T-cell (primary cell): Measurements from ENCODE around the gene CNTNAP2. TPM values are rescaled to one million over a fixed set of nuclear protein-coding genes. Genes with fewer than 3 reads are reported as not detected.

Experiments used
- ATAC-seq, 4 experiments: fragments of 200-7000 bp in 3 of 4; fragments of 150-1000 bp in 1 of 4; cut with Tn5 transposase; replicated peaks in 1 of 4; 1 replicate in 3 of 4; 2 replicates in 1 of 4; pipeline ENCODE4 v1.10.0; 2021; ENCODE audit warnings: moderate library complexity in 3 of 4, mild to moderate bottlenecking in 2 of 4, moderate number of reproducible peaks in 1 of 4
- CTCF ChIA-PET, 2 donors: fragments of 300-600 bp; sonication (Branson Sonifier 250); formaldehyde crosslinking; loops; one replicate each; lab custom pipeline; 2022; ENCODE audit warnings: antibody characterized with exemption in 2 of 2; lab: Charles Lee
- POLR2A ChIA-PET, 2 donors: fragments of 300-600 bp; sonication (Branson Sonifier 250); formaldehyde crosslinking; loops; one replicate each; lab custom pipeline; 2022; ENCODE audit warnings: antibody characterized with exemption in 2 of 2; lab: Charles Lee
- DNase-seq, 35 experiments: peaks; one replicate each; pipeline versions ENCODE4 v3.0.0 to v3.0.0-alpha.2; 2013 to 2023
- H3K27ac ChIP-seq: one replicate; pipeline ENCODE4 v1.5.1; 2013; ENCODE audit warnings: low read length
- H3K27me3 ChIP-seq, 2 experiments: replicated peaks in 1 of 2; 1 replicate in 1 of 2; 2 replicates in 1 of 2; pipeline versions ENCODE4 v1.6.1 to v1.7.0; 2013; ENCODE audit warnings: low read length in 1 of 2, mixed read lengths in 1 of 2; ENCODE audit not compliant: control insufficient read depth in 2 of 2, insufficient read depth in 2 of 2; ENCODE audit errors: extremely low read depth in 1 of 2
- H3K36me3 ChIP-seq, 2 donors: 1 replicate in 1 of 2; 2 replicates in 1 of 2; pipeline versions ENCODE4 v1.6.1 to v1.7.0; 2013; ENCODE audit warnings: low read length in 1 of 2; ENCODE audit not compliant: control insufficient read depth in 2 of 2, insufficient read depth in 1 of 2; ENCODE audit errors: extremely low read depth in 1 of 2
- H3K4me1 ChIP-seq, 2 experiments: 1 replicate in 1 of 2; 2 replicates in 1 of 2; pipeline versions ENCODE4 v1.6.1 to v1.7.0; 2013; ENCODE audit warnings: low read length in 2 of 2, mixed read lengths in 1 of 2; ENCODE audit not compliant: insufficient read depth in 2 of 2, control insufficient read depth in 1 of 2; ENCODE audit errors: extremely low read depth in 1 of 2
- H3K4me3 ChIP-seq, 2 donors: 1 replicate in 1 of 2; 2 replicates in 1 of 2; pipeline versions ENCODE4 v1.5.1 to v1.7.0; 2013; ENCODE audit warnings: mild to moderate bottlenecking in 2 of 2, low read length in 1 of 2, moderate library complexity in 1 of 2; ENCODE audit not compliant: control insufficient read depth in 1 of 2; ENCODE audit errors: extremely low read depth in 1 of 2
- H3K9me3 ChIP-seq: 2 replicates; pipeline ENCODE4 v1.7.0; 2013
- H3K27ac Mint-ChIP-seq, 2 donors: one replicate each; pipeline ENCODE4 v1.8.0; 2020 to 2021; ENCODE audit warnings: mild to moderate bottlenecking in 2 of 2, mixed read lengths in 2 of 2
- H3K27me3 Mint-ChIP-seq, 2 donors: one replicate each; pipeline ENCODE4 v1.8.0; 2021 to 2022; ENCODE audit warnings: mixed read lengths in 2 of 2
- H3K36me3 Mint-ChIP-seq: one replicate; pipeline ENCODE4 v1.8.0; 2021; ENCODE audit warnings: mixed read lengths
- H3K4me1 Mint-ChIP-seq, 3 donors: one replicate each; pipeline ENCODE4 v1.8.0; 2020 to 2022; ENCODE audit warnings: mixed read lengths in 3 of 3, mild to moderate bottlenecking in 1 of 3
- H3K4me3 Mint-ChIP-seq, 3 donors: one replicate each; pipeline ENCODE4 v1.8.0; 2020 to 2022; ENCODE audit warnings: mild to moderate bottlenecking in 3 of 3, mixed read lengths in 3 of 3, moderate library complexity in 3 of 3
- H3K9me3 Mint-ChIP-seq, 3 donors: one replicate each; pipeline ENCODE4 v1.8.0; 2020 to 2022; ENCODE audit warnings: mixed read lengths in 3 of 3
- WGBS: methylation state at CpG from one replicate; pipeline ENCODE4 v1.1.5; 2013; ENCODE audit warnings: missing lambda C conversion rate; ENCODE audit not compliant: insufficient coverage; 5-methylcytosine and 5-hydroxymethylcytosine counted together
- total RNA-seq, 35 experiments: library from RNA in 6 of 35; stranded (reverse) in 6 of 35; fragments of 120-200 nt in 1 of 35; gene quantifications; one replicate each; pipeline versions ENCODE4 v1.2.1 to v1.2.4 and lab custom pipeline; 2013 to 2026

The CNTNAP2 gene
- total RNA-seq, 5 donors from 2014 or later (not counting 1 experiment from before 2014, with no cell fraction given), result 0.15 to 0.72 (median 0.21) TPM

DNA sequence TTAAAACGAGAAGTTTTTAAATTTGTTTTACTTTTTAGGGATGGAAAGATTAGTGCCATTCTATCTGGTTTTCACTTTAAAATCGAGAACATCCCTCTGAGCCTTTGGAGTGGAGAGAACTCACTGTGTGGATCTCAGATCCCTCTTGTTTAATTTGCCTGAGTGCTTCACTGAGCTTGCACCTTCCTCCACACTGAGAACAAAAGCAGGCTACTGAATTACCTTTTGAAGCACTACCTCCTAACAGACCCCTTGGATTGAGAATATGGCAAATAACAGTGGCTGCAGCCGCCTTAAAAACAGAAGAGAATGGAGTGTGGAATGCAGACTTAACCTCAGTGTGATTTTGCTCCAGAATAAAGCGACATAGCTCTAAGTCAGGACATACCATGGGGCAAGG is 204.7 kb downstream of the CNTNAP2 start:
- DNase-seq (no peak), ATAC-seq (no peak)
- H3K4me1 ChIP-seq, result no peaks in the 10 kb centered on the region
- H3K36me3 Mint-ChIP-seq, result no peaks in the 10 kb centered on the region
- no peak overlapping the region for H3K4me3 Mint-ChIP-seq
- H3K27ac Mint-ChIP-seq, result no peak overlapping the region
- ChIA-PET POLR2A (no interaction called here), CTCF (no interaction called here)
- no peak overlapping the region for H3K4me3 ChIP-seq
- 83% methylated on average over 1 of the region's 4 CpGs for WGBS
- no peaks in the 10 kb centered on the region for H3K4me1 Mint-ChIP-seq
- no peaks in the 10 kb centered on the region for H3K9me3 ChIP-seq
- H3K36me3 ChIP-seq, result no peaks in the 10 kb centered on the region
- no peak overlapping the region for H3K27ac ChIP-seq
- H3K27me3 ChIP-seq, result no peaks in the 10 kb centered on the region
- peaks cover 0 to 7% (median 7%) of the 10 kb centered on the region in 3 donors for H3K9me3 Mint-ChIP-seq
- H3K27me3 Mint-ChIP-seq, result no peaks in the 10 kb centered on the region

- Mint-ChIP-seq H3K27me3 (no peaks in the 10 kb centered on the region), H3K27ac (no peak overlapping the region), H3K9me3 (peaks cover 13 to 17% (median 17%) of the 10 kb centered on the region in 3 donors), H3K36me3 (no peaks in the 10 kb centered on the region), H3K4me1 (no peaks in the 10 kb centered on the region), H3K4me3 (no peak overlapping the region)
- Histone ChIP-seq H3K36me3 (no peaks in the 10 kb centered on the region), H3K9me3 (no peaks in the 10 kb centered on the region), H3K4me1 (no peaks in the 10 kb centered on the region), H3K4me3 (no peak overlapping the region), H3K27ac (no peak overlapping the region), H3K27me3 (no peaks in the 10 kb centered on the region)
- ATAC-seq (no peak), DNase-seq (no peak)
- WGBS, result no CpG with 5 or more reads among the region's 1 CpG
- CTCF ChIA-PET, result no interaction called here
- POLR2A ChIA-PET, result no interaction called here
Measured at GRCh38 chr7:146331369-146331768, 214.8 kb downstream of the CNTNAP2 start.

DNA sequence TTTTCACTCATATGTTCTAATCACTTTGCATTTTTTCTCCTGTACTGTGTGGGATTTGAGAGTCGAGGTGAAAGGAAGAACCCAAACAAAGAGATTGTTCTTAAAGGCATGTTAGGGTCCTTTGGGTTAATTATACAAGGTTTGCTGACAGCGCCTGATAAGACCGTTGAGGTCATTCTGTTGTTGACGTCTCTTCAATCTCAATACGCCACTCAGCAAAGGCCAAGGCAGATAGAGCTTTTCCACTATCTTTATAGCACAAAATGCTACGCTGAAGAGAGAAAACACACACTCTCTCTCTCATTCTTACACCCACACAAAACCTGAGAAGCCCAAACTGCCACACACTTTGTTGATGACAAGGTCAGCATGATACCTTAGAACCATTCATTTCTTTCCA is 228.7 kb downstream of the CNTNAP2 start:
- no peaks in the 10 kb centered on the region for H3K9me3 ChIP-seq
- H3K4me1 ChIP-seq, result no peaks in the 10 kb centered on the region
- H3K36me3 ChIP-seq, result no peaks in the 10 kb centered on the region
- H3K27ac ChIP-seq, result no peak overlapping the region
- H3K27ac Mint-ChIP-seq, result no peak overlapping the region
- H3K9me3 Mint-ChIP-seq, result peaks cover 6 to 13% (median 7%) of the 10 kb centered on the region in 3 donors
- POLR2A ChIA-PET, result no interaction called here
- H3K27me3 ChIP-seq, result no peaks in the 10 kb centered on the region
- no peaks in the 10 kb centered on the region for H3K4me1 Mint-ChIP-seq
- no peaks in the 10 kb centered on the region for H3K27me3 Mint-ChIP-seq
- 85% methylated on average over 5 of the region's 6 CpGs for whole genome bisulfite sequencing
- no peaks in the 10 kb centered on the region for H3K36me3 Mint-ChIP-seq
- H3K4me3 ChIP-seq, result no peak overlapping the region
- ATAC-seq (no peak), DNase-seq (no peak)
- CTCF ChIA-PET, result no interaction called here
- no peak overlapping the region for H3K4me3 Mint-ChIP-seq

DNA sequence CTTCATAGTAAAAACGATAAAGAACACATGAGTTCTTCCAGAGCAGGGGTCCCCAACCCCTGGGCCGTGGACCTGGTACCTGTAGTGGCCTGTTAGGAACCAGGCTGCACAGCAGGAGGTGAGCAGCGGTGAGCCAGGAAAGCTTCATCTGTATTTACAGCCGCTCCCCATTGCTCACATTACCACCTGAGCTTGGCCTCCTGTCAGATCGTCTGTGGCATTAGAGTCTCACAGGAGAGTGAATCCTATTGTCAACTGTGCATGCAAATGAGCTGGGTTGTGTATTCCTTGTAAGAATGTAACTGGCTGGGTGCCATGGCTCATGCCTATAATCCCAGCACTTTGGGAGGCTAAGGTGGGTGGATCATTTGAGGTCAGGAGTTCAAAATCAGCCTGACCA is 229.5 kb downstream of the CNTNAP2 start:
- no peaks in the 10 kb centered on the region for H3K27me3 Mint-ChIP-seq
- no peaks in the 10 kb centered on the region for H3K36me3 Mint-ChIP-seq
- Histone ChIP-seq H3K4me3 (no peak overlapping the region), H3K9me3 (no peaks in the 10 kb centered on the region), H3K36me3 (no peaks in the 10 kb centered on the region), H3K4me1 (no peaks in the 10 kb centered on the region), H3K27ac (no peak overlapping the region), H3K27me3 (no peaks in the 10 kb centered on the region)
- no peak for DNase-seq
- ATAC-seq, result no peak
- WGBS, result 25% methylated on average over 2 of the region's 5 CpGs
- no peak overlapping the region for H3K27ac Mint-ChIP-seq
- no peaks in the 10 kb centered on the region for H3K4me1 Mint-ChIP-seq
- H3K9me3 Mint-ChIP-seq, result peaks cover 6 to 13% (median 7%) of the 10 kb centered on the region in 3 donors
- ChIA-PET CTCF (no interaction called here), POLR2A (no interaction called here)
- H3K4me3 Mint-ChIP-seq, result no peak overlapping the region

- no peaks in the 10 kb centered on the region for H3K4me1 ChIP-seq
- no peaks in the 10 kb centered on the region for H3K36me3 ChIP-seq
- peaks cover 3 to 8% (median 5%) of the 10 kb centered on the region in 3 donors for H3K9me3 Mint-ChIP-seq
- H3K27me3 Mint-ChIP-seq, result no peaks in the 10 kb centered on the region
- ATAC-seq, result no peak
- H3K27ac ChIP-seq, result no peak overlapping the region
- H3K36me3 Mint-ChIP-seq, result no peaks in the 10 kb centered on the region
- H3K4me3 Mint-ChIP-seq, result no peak overlapping the region
- H3K27me3 ChIP-seq, result no peaks in the 10 kb centered on the region
- ChIA-PET POLR2A (no interaction called here), CTCF (no interaction called here)
- no CpG with 5 or more reads among the region's 1 CpG for WGBS
- no peak overlapping the region for H3K27ac Mint-ChIP-seq
- no peaks in the 10 kb centered on the region for H3K4me1 Mint-ChIP-seq
- H3K9me3 ChIP-seq, result no peaks in the 10 kb centered on the region
- no peak overlapping the region for H3K4me3 ChIP-seq
- DNase-seq, result no peak
Measured at GRCh38 chr7:146355216-146355615, 238.6 kb downstream of the CNTNAP2 start.

DNA sequence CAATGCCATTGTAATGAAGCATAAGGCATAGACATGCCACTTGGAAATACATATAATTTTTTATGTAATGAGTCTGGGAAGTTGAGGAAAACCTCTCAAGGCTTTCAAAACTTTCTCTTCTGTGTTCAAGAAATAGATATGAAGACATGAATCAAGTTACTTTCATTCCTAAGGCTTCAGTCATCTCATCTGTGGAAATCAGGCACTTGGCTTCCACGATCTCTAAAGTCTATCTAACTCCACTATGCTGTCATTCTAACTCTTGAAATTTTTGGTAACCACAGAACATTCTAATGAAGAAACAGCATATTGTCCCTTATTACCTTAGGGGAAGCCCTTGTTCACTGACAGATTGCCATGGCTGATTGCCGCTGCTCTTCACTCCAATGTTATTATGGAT is 242.6 kb downstream of the CNTNAP2 start:
- DNase-seq (no peak), ATAC-seq (no peak)
- no peak overlapping the region for H3K27ac Mint-ChIP-seq
- no peak overlapping the region for H3K27ac ChIP-seq
- H3K36me3 ChIP-seq, result no peaks in the 10 kb centered on the region
- no peaks in the 10 kb centered on the region for H3K9me3 ChIP-seq
- H3K27me3 Mint-ChIP-seq, result no peaks in the 10 kb centered on the region
- H3K4me1 ChIP-seq, result no peaks in the 10 kb centered on the region
- no peaks in the 10 kb centered on the region for H3K4me1 Mint-ChIP-seq
- H3K27me3 ChIP-seq, result no peaks in the 10 kb centered on the region
- no CpG with 5 or more reads among the region's 2 CpGs for WGBS
- H3K9me3 Mint-ChIP-seq, result peaks cover 8 to 14% (median 8%) of the 10 kb centered on the region in 3 donors
- no peak overlapping the region for H3K4me3 ChIP-seq
- ChIA-PET POLR2A (no interaction called here), CTCF (no interaction called here)
- no peak overlapping the region for H3K4me3 Mint-ChIP-seq
- H3K36me3 Mint-ChIP-seq, result no peaks in the 10 kb centered on the region

- DNase-seq (no peak), ATAC-seq (no peak)
- Histone ChIP-seq H3K36me3 (no peaks in the 10 kb centered on the region), H3K9me3 (no peaks in the 10 kb centered on the region), H3K4me1 (no peaks in the 10 kb centered on the region), H3K27me3 (no peaks in the 10 kb centered on the region), H3K27ac (no peak overlapping the region), H3K4me3 (no peak overlapping the region)
- Mint-ChIP-seq H3K4me1 (no peaks in the 10 kb centered on the region), H3K9me3 (peaks cover 5 to 15% (median 8%) of the 10 kb centered on the region in 3 donors), H3K36me3 (no peaks in the 10 kb centered on the region), H3K27ac (no peak overlapping the region), H3K27me3 (no peaks in the 10 kb centered on the region), H3K4me3 (no peak overlapping the region)
- ChIA-PET POLR2A (no interaction called here), CTCF (no interaction called here)
- WGBS, result no CpG with 5 or more reads among the region's 2 CpGs
Measured at GRCh38 chr7:146366938-146367337, 250.3 kb downstream of the CNTNAP2 start.
